DMS53 (cell line): Measurements from ENCODE around the gene TOM1L2.
A peak's percentile ranks its signal among the peaks of the same experiment; 100 is the strongest.

ENCODE experiments used
- DNase-seq: peaks from one replicate; lab custom pipeline; 2025; lab: John Stamatoyannopoulos, UW

The TOM1L2 gene

GRCh38 chr17:17873450-17873991 lies 98.7 kb downstream of the TOM1L2 start:
- DNase-seq: no peak

- DNase-seq: no peak
Observed at GRCh38 chr17:17872547-17873345, 99.5 kb downstream of the TOM1L2 start.

- no peak for DNase-seq
Observed at GRCh38 chr17:17871913-17872312, 100.3 kb downstream of the TOM1L2 start.

- peak; percentile 10 for DNase-seq
Observed at GRCh38 chr17:17870247-17870646, 102.0 kb downstream of the TOM1L2 start.

- DNase-seq: no peak
Observed at GRCh38 chr17:17868641-17869522, 103.3 kb downstream of the TOM1L2 start.

GRCh38 chr17:17866897-17867296 lies 105.3 kb downstream of the TOM1L2 start:
- DNase-seq: no peak

- no peak for DNase-seq
Observed at GRCh38 chr17:17866425-17866824, 105.8 kb downstream of the TOM1L2 start.

- DNase-seq: no peak
Observed at GRCh38 chr17:17865035-17865434, 107.2 kb downstream of the TOM1L2 start.

- DNase-seq: peak; percentile 12
Observed at GRCh38 chr17:17860766-17861107, 111.5 kb downstream of the TOM1L2 start.

- peak; percentile 73 for DNase-seq
Observed at GRCh38 chr17:17859909-17860765, 112.1 kb downstream of the TOM1L2 start.

- DNase-seq: no peak
Observed at GRCh38 chr17:17857496-17857895, 114.7 kb downstream of the TOM1L2 start.

GRCh38 chr17:17856386-17856785 lies 115.8 kb downstream of the TOM1L2 start:
- DNase-seq: no peak

- DNase-seq: no peak
Observed at GRCh38 chr17:17855976-17856375, 116.2 kb downstream of the TOM1L2 start.

GRCh38 chr17:17853811-17854447 lies 118.3 kb downstream of the TOM1L2 start:
- DNase-seq: no peak

GRCh38 chr17:17852930-17853329 lies 119.3 kb downstream of the TOM1L2 start:
- DNase-seq: no peak

GRCh38 chr17:17851103-17852002 lies 120.8 kb downstream of the TOM1L2 start:
- no peak for DNase-seq

- DNase-seq: peak; percentile 28
Observed at GRCh38 chr17:17849845-17850373, 122.3 kb downstream of the TOM1L2 start.

- no peak for DNase-seq
Observed at GRCh38 chr17:17849147-17849820, 122.9 kb downstream of the TOM1L2 start.

- DNase-seq: no peak
Observed at GRCh38 chr17:17848311-17849082, 123.7 kb downstream of the TOM1L2 start.
